Left lung (tissue), 10 donors: ENCODE results near the gene USP32. TPM values are rescaled to one million over a fixed set of nuclear protein-coding genes. Genes with fewer than 3 reads are reported as not detected.

ENCODE experiments used
- ATAC-seq: fragments of 200-7000 bp; cut with Tn5 transposase; one replicate; pipeline ENCODE4 v1.9.1; 2020; ENCODE audit warnings: moderate library complexity
- DNase-seq, 4 donors: peaks; one replicate each; pipeline ENCODE4 v3.0.0-alpha.2; 2013 to 2020
- H3K27ac ChIP-seq, 2 donors: fragments of 200-600 bp; sonication (generic) in 1 of 2; one replicate each; pipeline versions ENCODE4 v1.5.0 to v1.8.0; 2020 to 2021
- H3K27me3 ChIP-seq, 2 donors: fragments of 200-600 bp; sonication (generic) in 1 of 2; one replicate each; pipeline versions ENCODE4 v1.5.0 to v1.8.0; 2020 to 2021
- H3K36me3 ChIP-seq, 2 donors: fragments of 200-600 bp; sonication (generic) in 1 of 2; one replicate each; pipeline versions ENCODE4 v1.5.0 to v1.8.0; 2020 to 2021
- H3K4me1 ChIP-seq, 2 donors: fragments of 200-600 bp; one replicate each; pipeline ENCODE4 v1.8.0; 2021
- H3K4me3 ChIP-seq, 2 donors: fragments of 200-600 bp; sonication (generic) in 1 of 2; one replicate each; pipeline versions ENCODE4 v1.5.0 to v1.8.0; 2020 to 2021; ENCODE audit warnings: mild to moderate bottlenecking in 1 of 2
- H3K9me3 ChIP-seq, 2 donors: fragments of 200-600 bp; sonication (generic) in 1 of 2; one replicate each; pipeline versions ENCODE4 v1.5.0 to v1.8.0; 2020 to 2021
- CTCF ChIP-seq, 2 donors: fragments of 200-600 bp; sonication (generic) in 1 of 2; IDR thresholded peaks; one replicate each; pipeline versions ENCODE4 v1.5.0 to v1.8.0; 2021; ENCODE audit warnings: antibody characterized with exemption in 2 of 2
- intact Hi-C, 2 donors: fragments of 100-400 bp; cut with DNase I; formaldehyde crosslinking; loops; one replicate each; pipeline versions ENCODE4 v1.11.2 to v1.14.2; 2022
- polyA plus RNA-seq, 6 donors: library from polyadenylated mRNA; unstranded; fragments of 120-200 nt; gene quantifications; one replicate each; pipeline ENCODE4 v1.2.1, GENCODE V29; 2013; ENCODE audit not compliant: insufficient read length in 6 of 6
- total RNA-seq, 2 donors: library from RNA; stranded (reverse); fragmentation: NEBNext Ultra II Directional; extraction: Animal tissue kit (Norgen Biotek cat#: 25700); gene quantifications; one replicate each; pipeline ENCODE4 v1.2.1, GENCODE V29; 2021
- donor health status: DM: no; HTN: yes; CAD: no.
- donor health status: DM: no; HTN: no; CAD: no.

Gene USP32
- total and polyA plus RNA-seq, 8 donors: 30.7 to 73.2 (median 37.7) TPM

- H3K4me1 ChIP-seq: no peaks in the 10 kb centered on the region
- H3K4me3 ChIP-seq: no peak overlapping the region
- H3K36me3 ChIP-seq: peaks cover 0 to 22% of the 10 kb centered on the region in 2 donors
- H3K9me3 ChIP-seq: no peaks in the 10 kb centered on the region
- H3K27me3 ChIP-seq: no peaks in the 10 kb centered on the region
- intact Hi-C loops: no loop called here
- DNase-seq (no peak), ATAC-seq (no peak)
- no peak overlapping the region for H3K27ac ChIP-seq
- TF ChIP-seq CTCF (IDR thresholded peaks at IDR 0.05): no peak
These were observed 64.6 kb downstream of the USP32 start for GRCh38 chr17:60327134-60327900.

- H3K4me1 ChIP-seq: no peaks in the 10 kb centered on the region
- H3K36me3 ChIP-seq: peaks cover 0 to 22% of the 10 kb centered on the region in 2 donors
- H3K27ac ChIP-seq: no peak overlapping the region
- no peaks in the 10 kb centered on the region for H3K9me3 ChIP-seq
- H3K27me3 ChIP-seq: no peaks in the 10 kb centered on the region
- DNase-seq: no peak
- peak; percentile 31 for ATAC-seq
- no peak overlapping the region for H3K4me3 ChIP-seq
- no peak for TF ChIP-seq CTCF (IDR thresholded peaks at IDR 0.05)
- intact Hi-C loops: no loop called here
These were observed 65.2 kb downstream of the USP32 start for GRCh38 chr17:60326702-60327101.

GRCh38 chr17:60325730-60326524 is 66.0 kb downstream of the USP32 start:
- H3K36me3 ChIP-seq: peaks cover 0 to 22% of the 10 kb centered on the region in 2 donors
- intact Hi-C loops: no loop called here
- no peak overlapping the region for H3K27ac ChIP-seq
- H3K4me3 ChIP-seq: no peak overlapping the region
- no peaks in the 10 kb centered on the region for H3K27me3 ChIP-seq
- peak in 1 of 4 donors; percentile 42 for DNase-seq
- no peak for TF ChIP-seq CTCF (IDR thresholded peaks at IDR 0.05)
- H3K9me3 ChIP-seq: no peaks in the 10 kb centered on the region
- H3K4me1 ChIP-seq: no peaks in the 10 kb centered on the region
- ATAC-seq: peak; percentile 63

- Histone ChIP-seq H3K4me1 (no peaks in the 10 kb centered on the region), H3K27me3 (no peaks in the 10 kb centered on the region), H3K9me3 (no peaks in the 10 kb centered on the region), H3K36me3 (peaks cover 0 to 21% of the 10 kb centered on the region in 2 donors), H3K4me3 (no peak overlapping the region), H3K27ac (no peak overlapping the region)
- intact Hi-C loops: no loop called here
- TF ChIP-seq CTCF (IDR thresholded peaks at IDR 0.05): no peak
- no peak for ATAC-seq
- no peak for DNase-seq
These were observed 68.2 kb downstream of the USP32 start for GRCh38 chr17:60323754-60324153.

- Histone ChIP-seq H3K4me3 (no peak overlapping the region), H3K9me3 (no peaks in the 10 kb centered on the region), H3K36me3 (peaks cover 0 to 4% of the 10 kb centered on the region in 2 donors), H3K27me3 (no peaks in the 10 kb centered on the region), H3K27ac (no peak overlapping the region), H3K4me1 (no peaks in the 10 kb centered on the region)
- ATAC-seq (no peak), DNase-seq (no peak)
- intact Hi-C loops: no loop called here
- TF ChIP-seq CTCF (IDR thresholded peaks at IDR 0.05): no peak
These were observed 69.9 kb downstream of the USP32 start for GRCh38 chr17:60322056-60322387.
